ENCODE results near the gene ASB13.

Gene ASB13

DNA sequence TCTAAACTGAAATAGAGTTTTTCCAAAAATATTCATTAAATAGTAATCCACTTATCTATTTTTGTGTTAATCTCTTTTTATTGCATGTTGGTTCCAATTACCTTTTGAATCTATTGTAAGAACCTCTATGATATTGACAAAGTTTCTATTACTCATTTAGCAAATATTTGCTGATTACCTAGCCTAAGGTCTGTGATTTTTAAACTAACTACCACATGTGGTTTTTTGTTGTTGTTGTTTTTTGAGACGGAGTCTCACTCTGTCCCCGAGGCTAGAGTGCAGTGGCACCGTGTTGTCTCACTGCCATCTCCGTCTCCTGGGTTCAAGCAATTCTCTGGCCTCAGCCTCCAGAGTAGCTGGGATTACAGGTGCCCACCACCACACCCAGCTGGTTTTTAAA lies 2.0 kb upstream of the ASB13 start:
- DNase-seq = no peak

GRCh38 chr10:5666841-5667630 lies 641 bp upstream of the ASB13 start:
- no peak for DNase-seq

GRCh38 chr10:5665373-5666007 lies 905 bp downstream of the ASB13 start:
- no peak for DNase-seq

DNA sequence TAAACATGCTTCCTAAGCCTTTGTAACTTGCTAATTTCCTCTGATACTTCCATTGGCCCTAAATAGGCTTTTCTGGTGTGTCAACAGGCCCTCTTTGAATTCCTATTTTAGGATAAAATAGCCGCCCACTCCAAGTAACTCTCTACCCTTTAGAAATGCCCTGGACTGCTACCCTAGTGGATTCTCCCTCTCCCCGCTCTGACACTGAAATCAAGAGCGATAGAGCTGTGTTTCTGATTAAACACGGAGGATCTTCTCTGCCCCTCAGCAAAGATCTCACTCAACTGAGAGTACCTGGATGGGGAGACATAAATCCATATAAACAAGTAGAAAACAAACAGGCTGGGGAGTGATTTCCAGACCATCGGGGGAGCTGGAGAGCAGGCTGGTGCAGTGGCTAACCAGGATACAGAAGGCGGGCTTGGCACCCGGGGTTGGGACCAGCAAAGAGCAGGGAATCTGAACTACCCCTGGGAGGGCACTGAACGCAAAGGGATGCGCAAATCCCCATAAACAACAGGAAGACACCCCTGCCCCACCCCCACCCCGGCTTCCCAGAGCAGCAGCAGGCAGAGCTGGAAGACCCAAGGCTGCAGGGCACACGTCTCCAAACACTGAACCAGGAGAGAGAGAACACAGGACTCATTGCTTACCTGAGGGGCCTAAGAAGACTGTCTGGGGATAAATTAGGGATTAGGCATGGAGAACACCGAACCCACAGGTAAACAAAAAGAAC lies 2.5 kb downstream of the ASB13 start:
- no peak for DNase-seq

DNA sequence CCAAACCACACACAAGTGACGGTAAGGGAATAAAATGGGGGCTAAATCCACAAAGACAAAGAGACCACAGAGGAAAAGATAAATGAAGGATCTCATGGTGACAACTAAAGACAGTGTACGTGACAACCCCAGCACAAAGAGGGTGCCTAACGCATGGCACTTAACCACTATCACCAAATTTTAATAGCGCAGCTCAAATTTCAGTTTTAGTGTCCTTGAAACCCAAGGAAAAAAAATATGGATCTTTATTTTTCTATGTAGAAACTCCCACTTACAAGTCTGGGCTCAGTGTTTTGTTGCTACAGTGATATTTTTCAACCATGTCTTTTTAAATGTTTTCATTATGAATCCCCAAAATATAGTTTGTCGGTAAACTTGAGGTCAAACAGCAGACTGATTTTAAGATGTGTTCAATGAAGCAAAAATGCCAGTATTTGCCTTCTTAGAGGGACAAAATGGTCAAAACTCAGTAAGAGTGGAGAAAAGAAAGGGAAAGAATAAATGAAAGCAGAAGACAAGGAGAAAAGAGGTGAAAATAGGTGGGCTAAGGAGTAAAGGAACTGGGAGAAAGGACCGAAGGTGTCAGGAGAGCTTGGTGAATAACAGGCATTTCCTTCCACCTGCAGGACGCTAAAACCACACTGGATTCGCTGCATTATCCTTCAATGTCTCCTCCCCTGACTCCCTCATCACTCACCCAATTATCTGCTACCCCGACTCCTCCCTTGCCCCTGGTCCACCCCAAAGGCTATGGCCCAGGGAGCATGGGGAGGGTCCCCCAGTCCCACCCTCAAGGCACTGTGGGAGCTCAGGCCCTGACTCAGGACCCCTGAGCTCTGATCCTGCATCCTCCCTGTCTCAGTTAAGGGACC lies 3.5 kb downstream of the ASB13 start:
- DNase-seq = no peak

- no peak for DNase-seq
Measured at GRCh38 chr10:5661043-5661442, 5.4 kb downstream of the ASB13 start.

GRCh38 chr10:5659702-5660528 lies 6.5 kb downstream of the ASB13 start:
- DNase-seq = no peak

DNA sequence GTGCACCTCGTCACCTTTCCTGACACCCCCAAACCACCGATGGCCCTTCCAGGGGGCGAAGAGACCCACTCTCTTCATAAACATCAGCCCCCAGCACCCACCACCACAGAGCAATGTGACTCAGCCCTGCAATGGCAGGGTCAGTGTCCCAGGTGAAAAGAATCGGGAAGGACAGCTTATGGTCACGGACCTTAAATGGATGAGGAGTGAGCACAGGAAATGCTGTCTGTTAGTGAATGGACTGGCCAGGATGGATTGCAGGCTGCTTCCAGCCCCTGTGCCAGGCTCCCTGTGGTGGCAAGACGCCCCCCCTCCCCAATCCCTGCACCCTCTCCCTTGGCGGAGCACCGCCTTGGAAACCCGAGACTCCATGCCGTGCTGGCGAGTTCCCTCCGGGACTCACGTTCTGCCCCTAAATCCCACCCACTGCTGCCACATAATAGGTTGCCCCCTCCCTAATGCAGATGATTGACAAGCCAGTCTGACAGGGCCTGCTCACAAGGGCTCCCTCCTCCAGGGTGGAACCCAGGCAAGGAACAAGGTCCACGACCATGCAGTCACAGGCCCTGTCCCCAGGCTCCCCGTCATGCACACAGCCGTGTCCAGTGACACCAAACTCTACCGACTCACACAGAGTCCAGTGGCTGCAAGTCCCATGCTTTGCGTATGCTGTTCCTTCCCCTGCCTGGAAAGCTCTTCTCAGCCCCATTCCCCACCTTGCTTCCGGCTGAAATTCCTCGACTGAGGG lies 7.3 kb downstream of the ASB13 start:
- DNase-seq = no peak

DNA sequence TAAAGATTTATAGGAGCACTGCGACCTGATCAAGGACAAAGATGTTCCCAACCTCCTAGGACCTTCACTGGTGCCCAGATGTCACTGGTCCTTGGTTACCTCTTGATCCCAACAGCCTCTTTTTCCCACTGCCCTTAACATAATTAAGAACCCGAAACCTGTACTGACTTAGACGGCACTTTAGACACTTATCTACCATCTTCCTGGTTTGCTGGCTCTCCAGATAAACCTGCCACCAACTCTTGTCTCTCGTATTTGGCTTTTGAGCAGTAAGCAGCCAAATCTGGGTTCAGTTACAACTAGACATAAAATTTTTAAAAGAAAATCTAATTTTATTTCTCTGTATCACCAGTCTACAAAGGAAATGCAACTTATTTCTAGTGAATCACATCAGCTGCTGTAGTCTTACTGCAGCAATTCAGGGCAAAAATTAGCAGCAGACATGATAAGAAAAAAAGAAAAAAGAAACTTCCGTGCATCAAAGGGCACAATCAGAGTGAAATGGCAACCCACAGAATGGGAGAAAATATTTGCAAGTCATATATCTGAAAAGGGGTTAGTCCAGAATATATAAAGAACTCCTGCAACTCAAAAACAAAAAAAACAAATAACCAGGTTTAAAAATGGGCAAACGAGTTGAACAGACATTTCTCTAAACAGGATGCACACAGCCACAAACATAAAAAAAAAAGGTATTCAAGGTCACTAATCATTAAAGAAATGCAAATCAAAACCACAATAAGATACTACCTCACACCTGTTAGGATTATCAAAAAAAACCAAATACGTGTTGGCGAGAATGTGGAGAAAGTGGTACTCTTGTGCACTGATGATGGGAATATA lies 9.4 kb downstream of the ASB13 start:
- DNase-seq = no peak

DNA sequence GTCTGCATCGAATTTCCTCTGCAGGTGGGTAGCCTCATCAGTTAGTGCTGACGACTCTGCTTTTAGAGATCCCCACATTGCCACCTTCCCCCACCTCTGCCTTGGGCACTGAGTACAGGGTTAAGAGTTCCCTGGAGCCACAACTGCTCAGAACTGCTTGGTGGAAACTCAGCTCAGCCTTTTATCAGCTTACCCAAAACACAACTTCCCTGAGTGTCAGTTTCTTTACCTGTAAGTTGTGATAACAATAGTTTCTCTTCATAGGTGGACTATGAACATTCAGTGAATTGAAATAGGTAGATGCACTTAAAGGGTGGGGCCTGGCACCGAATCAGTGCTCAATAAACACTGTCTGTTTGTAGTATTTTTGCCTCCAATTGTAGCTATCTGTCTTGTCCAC lies 11.3 kb downstream of the ASB13 start:
- no peak for DNase-seq

- no peak for DNase-seq
Measured at GRCh38 chr10:5654218-5654755, 12.1 kb downstream of the ASB13 start.

DNA sequence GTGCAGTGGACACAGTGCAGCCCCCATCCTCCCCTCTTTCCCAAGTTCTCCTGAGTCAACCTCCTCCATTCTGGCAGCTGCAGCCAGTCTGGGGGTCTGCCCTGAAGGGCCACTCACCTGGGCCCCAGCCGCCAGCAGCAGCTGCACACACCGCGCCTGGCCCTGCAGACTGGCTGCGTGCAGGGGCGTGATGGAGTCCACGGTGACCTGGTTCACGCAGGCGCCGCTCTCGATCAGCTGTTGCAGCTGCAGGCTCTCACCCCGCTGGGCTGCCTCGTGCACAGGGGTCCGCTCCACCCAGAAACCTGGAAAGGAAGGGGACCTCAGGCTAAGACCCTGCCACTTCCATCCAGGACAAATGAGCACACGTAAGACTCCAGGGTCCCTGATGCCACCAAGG lies 13.6 kb downstream of the ASB13 start:
- DNase-seq = no peak

- DNase-seq = no peak
Measured at GRCh38 chr10:5651388-5651764, 15.0 kb downstream of the ASB13 start.

- DNase-seq = no peak
Measured at GRCh38 chr10:5650664-5651387, 15.6 kb downstream of the ASB13 start.

DNA sequence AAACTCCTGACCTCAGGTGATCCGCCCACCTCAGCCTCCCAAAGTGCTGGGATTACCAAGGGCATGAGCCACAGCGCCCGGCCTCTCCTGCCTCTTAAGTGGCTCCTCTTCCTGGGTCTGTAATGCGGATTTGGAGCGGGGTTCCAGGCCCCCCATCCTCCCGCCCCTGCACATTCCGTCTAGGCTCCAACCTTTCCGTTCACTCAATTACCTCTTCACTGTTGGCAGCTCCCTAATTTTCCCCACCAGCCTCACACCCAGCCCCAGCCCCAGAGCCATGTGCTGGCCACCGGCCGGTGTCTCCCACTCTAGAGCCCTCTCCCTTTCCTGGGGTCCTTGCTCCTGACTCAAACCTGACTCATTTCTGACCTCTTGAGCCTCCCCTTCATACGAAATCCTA lies 16.6 kb downstream of the ASB13 start:
- DNase-seq = no peak

- no peak for DNase-seq
Measured at GRCh38 chr10:5648494-5649457, 17.6 kb downstream of the ASB13 start.

DNA sequence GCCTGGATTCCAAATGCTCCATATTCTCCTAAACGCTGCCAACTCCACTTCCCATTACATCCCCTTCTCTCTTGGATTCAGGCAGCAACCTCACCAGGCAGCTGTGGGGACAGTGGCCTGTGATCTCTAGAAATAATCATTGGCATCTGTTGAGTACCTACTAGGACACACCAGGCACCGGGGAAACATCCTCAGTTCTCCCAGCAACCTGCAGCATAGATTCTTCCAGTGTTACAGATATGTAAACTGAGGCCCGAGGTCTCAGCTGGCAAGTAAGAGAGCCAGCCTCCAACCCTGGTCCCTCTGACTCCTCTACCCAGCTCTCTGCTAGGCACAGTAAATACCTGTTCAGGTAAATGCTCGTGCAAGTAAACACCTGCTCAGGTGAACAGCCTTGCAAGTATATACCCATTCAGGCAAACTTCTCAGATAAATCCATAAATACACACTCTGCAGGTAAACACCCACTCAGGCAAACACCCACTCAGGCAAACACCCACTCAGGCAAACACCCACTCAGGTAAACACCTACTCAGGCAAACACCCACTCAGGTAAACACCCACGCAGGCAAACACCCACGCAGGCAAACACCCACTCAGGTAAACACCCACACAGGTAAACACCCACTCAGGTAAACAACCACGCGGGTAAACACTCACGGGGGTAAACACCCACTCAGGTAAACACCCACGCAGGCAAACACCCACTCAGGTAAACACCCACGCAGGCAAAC lies 18.7 kb downstream of the ASB13 start:
- DNase-seq = no peak

All from NCI-H510A (cell line).